ENCODE results near the gene SMAD7. TPM values are rescaled to one million over a fixed set of nuclear protein-coding genes. Genes with fewer than 3 reads are reported as not detected.

Gene SMAD7
- total and polyA plus RNA-seq, 7 experiments from 2014 or later, result 5.3 to 79.4 (median 21.4) TPM

- CTCF ChIA-PET, result no interaction called here
- Histone ChIP-seq H3K4me3 (ENCODE audit: low read length) (peak overlapping the region; percentile 30), H3K27ac (ENCODE audit: low read depth, low read length) (no peak overlapping the region), H3K9me3 (ENCODE audit: control insufficient read depth in 2 of 3, low read length in 3 of 3) (no peaks in the 10 kb centered on the region), H3K4me1 (ENCODE audit: control insufficient read depth in 2 of 2, insufficient read depth in 2 of 2, low read length in 2 of 2) (peaks cover 69 to 71% of the 10 kb centered on the region in 2 donors), H3K27me3 (ENCODE audit: control insufficient read depth in 2 of 2, insufficient read depth in 2 of 2, low read length in 2 of 2) (no peaks in the 10 kb centered on the region), H3K36me3 (ENCODE audit: control insufficient read depth in 2 of 3, insufficient read depth in 3 of 3, low read length in 3 of 3) (no peaks in the 10 kb centered on the region)
- H3K27ac Mint-ChIP-seq, result peak overlapping the region; percentile 0 to 87 (median 76)
- H3K4me3 Mint-ChIP-seq, result peak overlapping the region in 9 of 10 donors; percentile 24 to 82 (median 63)
- no peaks in the 10 kb centered on the region for H3K27me3 Mint-ChIP-seq
- POLR2A ChIA-PET, result interaction anchor here (1.1 to 4.1 kb wide), 2 partner anchors 9 to 20 kb away, joined by 3 to 28 read pairs; no protein-coding TSS in a partner anchor
- intact Hi-C loops (cut with micrococcal nuclease), result loop anchor here in 1 of 2 donors (1.0 to 2.0 kb wide), 2 partner anchors 8 to 17 kb away; no protein-coding TSS in a partner anchor
- ATAC-seq (no peak), DNase-seq (peak in 1 of 9 donors; percentile 43)
- peaks cover 77 to 99% (median 95%) of the 10 kb centered on the region in 7 donors for H3K4me1 Mint-ChIP-seq
- peaks cover 0 to 17% (median 1%) of the 10 kb centered on the region in 5 donors for H3K36me3 Mint-ChIP-seq
- H3K9me3 Mint-ChIP-seq, result no peaks in the 10 kb centered on the region
These were observed 18.9 kb downstream of the SMAD7 start for GRCh38 chr18:48931680-48932461.

GRCh38 chr18:48930926-48931325 lies 19.8 kb downstream of the SMAD7 start:
- Mint-ChIP-seq H3K4me3 (peak overlapping the region in 4 of 10 donors; percentile 8 to 72 (median 38)), H3K4me1 (peaks cover 75 to 100% (median 98%) of the 10 kb centered on the region in 7 donors), H3K27me3 (no peaks in the 10 kb centered on the region), H3K9me3 (no peaks in the 10 kb centered on the region), H3K27ac (peak overlapping the region in 6 of 9 donors; percentile 6 to 72 (median 33)), H3K36me3 (peaks cover 0 to 15% (median 4%) of the 10 kb centered on the region in 5 donors)
- peaks cover 69 to 76% of the 10 kb centered on the region in 2 donors for H3K4me1 ChIP-seq (ENCODE audit: control insufficient read depth in 2 of 2, insufficient read depth in 2 of 2, low read length in 2 of 2)
- H3K36me3 ChIP-seq (ENCODE audit: control insufficient read depth in 2 of 3, insufficient read depth in 3 of 3, low read length in 3 of 3), result no peaks in the 10 kb centered on the region
- intact Hi-C loops (cut with micrococcal nuclease), result no loop called here
- DNase-seq (no peak), ATAC-seq (no peak)
- H3K9me3 ChIP-seq (ENCODE audit: control insufficient read depth in 2 of 3, low read length in 3 of 3), result no peaks in the 10 kb centered on the region
- POLR2A ChIA-PET, result interaction anchor here (0.6 to 4.1 kb wide), 2 partner anchors 10 to 16 kb away, joined by 3 to 28 read pairs; no protein-coding TSS in a partner anchor
- no peak overlapping the region for H3K4me3 ChIP-seq (ENCODE audit: low read length)
- H3K27me3 ChIP-seq (ENCODE audit: control insufficient read depth in 2 of 2, insufficient read depth in 2 of 2, low read length in 2 of 2), result no peaks in the 10 kb centered on the region
- H3K27ac ChIP-seq (ENCODE audit: low read depth, low read length), result no peak overlapping the region
- CTCF ChIA-PET, result no interaction called here

GRCh38 chr18:48929941-48930713 lies 20.6 kb downstream of the SMAD7 start:
- Histone ChIP-seq H3K27me3 (ENCODE audit: control insufficient read depth in 2 of 2, insufficient read depth in 2 of 2, low read length in 2 of 2) (no peaks in the 10 kb centered on the region), H3K9me3 (ENCODE audit: control insufficient read depth in 2 of 3, low read length in 3 of 3) (no peaks in the 10 kb centered on the region), H3K4me1 (ENCODE audit: control insufficient read depth in 2 of 2, insufficient read depth in 2 of 2, low read length in 2 of 2) (peaks cover 65 to 73% of the 10 kb centered on the region in 2 donors), H3K27ac (ENCODE audit: low read depth, low read length) (no peak overlapping the region), H3K4me3 (ENCODE audit: low read length) (no peak overlapping the region), H3K36me3 (ENCODE audit: control insufficient read depth in 2 of 3, insufficient read depth in 3 of 3, low read length in 3 of 3) (no peaks in the 10 kb centered on the region)
- peaks cover 71 to 98% (median 96%) of the 10 kb centered on the region in 7 donors for H3K4me1 Mint-ChIP-seq
- peak overlapping the region in 7 of 10 donors; percentile 8 to 80 (median 49) for H3K4me3 Mint-ChIP-seq
- POLR2A ChIA-PET, result interaction anchor here (0.6 to 4.1 kb wide), 5 partner anchors 9 to 28 kb away, joined by 3 to 28 read pairs (median 4); partner anchors contain the start of gene SMAD7
- no peaks in the 10 kb centered on the region for H3K27me3 Mint-ChIP-seq
- peak overlapping the region in 8 of 9 donors; percentile 1 to 98 (median 72) for H3K27ac Mint-ChIP-seq
- ATAC-seq, result no peak
- intact Hi-C loops (cut with micrococcal nuclease), result loop anchor here in 1 of 2 donors (10.0 kb wide), 1 partner anchor 45 kb away; no protein-coding TSS in a partner anchor
- peak in 1 of 9 donors; percentile 7 for DNase-seq
- CTCF ChIA-PET, result interaction anchor here (0.6 to 0.9 kb wide), 3 partner anchors 17 to 111 kb away, joined by 3 read pairs; no protein-coding TSS in a partner anchor
- peaks cover 0 to 15% (median 4%) of the 10 kb centered on the region in 5 donors for H3K36me3 Mint-ChIP-seq
- H3K9me3 Mint-ChIP-seq, result no peaks in the 10 kb centered on the region

GRCh38 chr18:48929212-48929612 lies 21.6 kb downstream of the SMAD7 start:
- no peaks in the 10 kb centered on the region for H3K36me3 ChIP-seq (ENCODE audit: control insufficient read depth in 2 of 3, insufficient read depth in 3 of 3, low read length in 3 of 3)
- H3K9me3 Mint-ChIP-seq, result no peaks in the 10 kb centered on the region
- H3K4me3 ChIP-seq (ENCODE audit: low read length), result peak overlapping the region; percentile 12
- H3K27me3 ChIP-seq (ENCODE audit: control insufficient read depth in 2 of 2, insufficient read depth in 2 of 2, low read length in 2 of 2), result no peaks in the 10 kb centered on the region
- POLR2A ChIA-PET, result interaction anchor here (1.0 to 4.1 kb wide), 5 partner anchors 10 to 22 kb away, joined by 3 to 28 read pairs (median 5); partner anchors contain the start of gene SMAD7
- no peaks in the 10 kb centered on the region for H3K27me3 Mint-ChIP-seq
- H3K4me3 Mint-ChIP-seq, result peak overlapping the region; percentile 72 to 86 (median 79)
- peaks cover 74 to 98% (median 96%) of the 10 kb centered on the region in 7 donors for H3K4me1 Mint-ChIP-seq
- peak overlapping the region; percentile 50 to 98 (median 74) for H3K27ac Mint-ChIP-seq
- CTCF ChIA-PET, result interaction anchor here (0.6 to 1.3 kb wide), 5 partner anchors 11 to 152 kb away, joined by 3 to 8 read pairs (median 3); no protein-coding TSS in a partner anchor
- peaks cover 0 to 15% (median 4%) of the 10 kb centered on the region in 5 donors for H3K36me3 Mint-ChIP-seq
- H3K4me1 ChIP-seq (ENCODE audit: control insufficient read depth in 2 of 2, insufficient read depth in 2 of 2, low read length in 2 of 2), result peaks cover 65 to 76% of the 10 kb centered on the region in 2 donors
- intact Hi-C loops (cut with micrococcal nuclease), result loop anchor here in 1 of 2 donors (10.0 kb wide), 1 partner anchor 46 kb away; no protein-coding TSS in a partner anchor
- H3K27ac ChIP-seq (ENCODE audit: low read depth, low read length), result no peak overlapping the region
- ATAC-seq, result no peak
- H3K9me3 ChIP-seq (ENCODE audit: control insufficient read depth in 2 of 3, low read length in 3 of 3), result no peaks in the 10 kb centered on the region
- DNase-seq, result no peak

- Histone ChIP-seq H3K9me3 (ENCODE audit: control insufficient read depth in 2 of 3, low read length in 3 of 3) (no peaks in the 10 kb centered on the region), H3K4me3 (ENCODE audit: low read length) (peak overlapping the region; percentile 12), H3K27ac (ENCODE audit: low read depth, low read length) (no peak overlapping the region), H3K4me1 (ENCODE audit: control insufficient read depth in 2 of 2, insufficient read depth in 2 of 2, low read length in 2 of 2) (peaks cover 62 to 73% of the 10 kb centered on the region in 2 donors), H3K36me3 (ENCODE audit: control insufficient read depth in 2 of 3, insufficient read depth in 3 of 3, low read length in 3 of 3) (no peaks in the 10 kb centered on the region), H3K27me3 (ENCODE audit: control insufficient read depth in 2 of 2, insufficient read depth in 2 of 2, low read length in 2 of 2) (no peaks in the 10 kb centered on the region)
- CTCF ChIA-PET, result interaction anchor here (0.9 to 1.3 kb wide), 2 partner anchors 12 to 152 kb away, joined by 3 to 8 read pairs; no protein-coding TSS in a partner anchor
- intact Hi-C loops (cut with micrococcal nuclease), result loop anchor here in 1 of 2 donors (1.0 to 10.0 kb wide), 4 partner anchors 8 to 46 kb away; no protein-coding TSS in a partner anchor
- Mint-ChIP-seq H3K4me1 (peaks cover 78 to 98% (median 96%) of the 10 kb centered on the region in 7 donors), H3K4me3 (peak overlapping the region; percentile 72 to 86 (median 79)), H3K9me3 (no peaks in the 10 kb centered on the region), H3K27me3 (no peaks in the 10 kb centered on the region), H3K27ac (peak overlapping the region; percentile 50 to 98 (median 74)), H3K36me3 (peaks cover 0 to 17% (median 4%) of the 10 kb centered on the region in 5 donors)
- DNase-seq (peak; percentile 46 to 76 (median 64)), ATAC-seq (peak; percentile 87)
- POLR2A ChIA-PET, result interaction anchor here (1.0 to 2.8 kb wide), 4 partner anchors 10 to 23 kb away, joined by 3 to 9 read pairs (median 4); partner anchors contain the start of gene SMAD7
These were observed 22.0 kb downstream of the SMAD7 start for GRCh38 chr18:48928787-48929186.

Measured in naive thymus-derived CD4-positive, alpha-beta T cell (primary cell).